NCI-H187 (cell line): Measurements from ENCODE around the gene SORCS2.

Source experiments
- DNase-seq, 2 experiments: peaks; one replicate each; lab custom pipeline; 2025; lab: John Stamatoyannopoulos, UW

The SORCS2 gene

GRCh38 chr4:7244751-7245320 lies 52.5 kb downstream of the SORCS2 start:
- DNase-seq: no peak

GRCh38 chr4:7247521-7247920 lies 55.2 kb downstream of the SORCS2 start:
- DNase-seq: no peak

- DNase-seq: no peak
Measured at GRCh38 chr4:7247946-7248345, 55.6 kb downstream of the SORCS2 start.

- DNase-seq: no peak
Measured at GRCh38 chr4:7248857-7249256, 56.5 kb downstream of the SORCS2 start.

- no peak for DNase-seq
Measured at GRCh38 chr4:7251321-7251720, 59.0 kb downstream of the SORCS2 start.

GRCh38 chr4:7252051-7252450 lies 59.7 kb downstream of the SORCS2 start:
- DNase-seq: no peak

GRCh38 chr4:7252510-7253340 lies 60.4 kb downstream of the SORCS2 start:
- DNase-seq: no peak

- DNase-seq: no peak
Measured at GRCh38 chr4:7253341-7253700, 61.0 kb downstream of the SORCS2 start.

- DNase-seq: no peak
Measured at GRCh38 chr4:7253837-7254236, 61.5 kb downstream of the SORCS2 start.

- no peak for DNase-seq
Measured at GRCh38 chr4:7254736-7255487, 62.6 kb downstream of the SORCS2 start.

- DNase-seq: no peak
Measured at GRCh38 chr4:7255488-7255881, 63.1 kb downstream of the SORCS2 start.

GRCh38 chr4:7255996-7256395 lies 63.7 kb downstream of the SORCS2 start:
- DNase-seq: no peak

GRCh38 chr4:7256984-7257810 lies 64.9 kb downstream of the SORCS2 start:
- DNase-seq: no peak

- no peak for DNase-seq
Measured at GRCh38 chr4:7259039-7259438, 66.7 kb downstream of the SORCS2 start.

GRCh38 chr4:7260569-7260968 lies 68.2 kb downstream of the SORCS2 start:
- no peak for DNase-seq

GRCh38 chr4:7261087-7261486 lies 68.7 kb downstream of the SORCS2 start:
- no peak for DNase-seq

GRCh38 chr4:7261536-7261935 lies 69.2 kb downstream of the SORCS2 start:
- no peak for DNase-seq

- no peak for DNase-seq
Measured at GRCh38 chr4:7262134-7262533, 69.8 kb downstream of the SORCS2 start.

GRCh38 chr4:7263166-7263565 lies 70.8 kb downstream of the SORCS2 start:
- no peak for DNase-seq

GRCh38 chr4:7264694-7265093 lies 72.4 kb downstream of the SORCS2 start:
- DNase-seq: no peak

GRCh38 chr4:7266525-7267292 lies 74.4 kb downstream of the SORCS2 start:
- no peak for DNase-seq
